Esophagus squamous epithelium (tissue), 5 donors: ENCODE results near the gene ZNF679. TPM values are rescaled to one million over a fixed set of nuclear protein-coding genes. Genes with fewer than 3 reads are reported as not detected.
"Not testable (repeated sequence)": the region's sequence is repeated elsewhere in the genome, so short reads cannot be mapped to it uniquely, and the experiment has no call there.

ENCODE experiments used
- DNase-seq: peaks from one replicate; lab custom pipeline; 2025; lab: John Stamatoyannopoulos, UW
- H3K27ac ChIP-seq, 4 donors: fragments of 200-600 bp; sonication (generic); one replicate each; pipeline ENCODE4 v1.5.1; 2016 to 2019; ENCODE audit warnings: mild to moderate bottlenecking in 1 of 4
- H3K27me3 ChIP-seq, 4 donors: fragments of 200-600 bp; sonication (generic); 1 replicate in 3 of 4; 2 replicates in 1 of 4; pipeline versions ENCODE4 v1.5.1 to v1.6.0; 2017 to 2021; ENCODE audit warnings: antibody characterized with exemption in 1 of 4
- H3K36me3 ChIP-seq, 3 donors: fragments of 200-600 bp; sonication (generic); one replicate each; pipeline ENCODE4 v1.5.1; 2016 to 2019
- H3K4me1 ChIP-seq, 3 donors: fragments of 200-600 bp; sonication (generic); one replicate each; pipeline ENCODE4 v1.5.1; 2017 to 2019
- H3K4me3 ChIP-seq, 4 donors: fragments of 200-600 bp; sonication (generic); 1 replicate in 3 of 4; 2 replicates in 1 of 4; pipeline ENCODE4 v1.5.1; 2016 to 2019; ENCODE audit warnings: mild to moderate bottlenecking in 2 of 4, moderate library complexity in 1 of 4
- H3K9me3 ChIP-seq, 3 donors: fragments of 200-600 bp; sonication (generic); one replicate each; pipeline ENCODE4 v1.5.1; 2016 to 2019
- CTCF ChIP-seq, 6 experiments: fragments of 450-650 bp in 4 of 6; fragments of 200-600 bp in 2 of 6; sonication (generic) in 2 of 6; IDR thresholded peaks; one replicate each; pipeline ENCODE4 v1.5.1; 2016 to 2019; ENCODE audit warnings: antibody characterized with exemption in 6 of 6, mild to moderate bottlenecking in 4 of 6, moderate library complexity in 4 of 6
- POLR2A ChIP-seq, 4 donors: fragments of 450-650 bp; IDR thresholded peaks; one replicate each; pipeline ENCODE4 v1.6.1; 2017; ENCODE audit warnings: antibody characterized with exemption in 4 of 4, mild to moderate bottlenecking in 4 of 4, moderate library complexity in 3 of 4
- WGBS, 2 donors: methylation state at CpG; one replicate each; pipeline ENCODE4 v1.1.5; 2018; 5-methylcytosine and 5-hydroxymethylcytosine counted together
- intact Hi-C: fragments of 100-400 bp; cut with DNase I; formaldehyde crosslinking; loops from one replicate; pipeline ENCODE4 v1.15.0; 2022
- total RNA-seq, 4 donors: library from RNA; depleted of rRNA; stranded (reverse); fragments of >200 nt; gene quantifications; one replicate each; pipeline ENCODE4 v1.1.0, GENCODE V29; 2016
- donor health status: DM: yes; HTN: yes; CAD: no.

Gene ZNF679
- total RNA-seq, 4 donors from 2014 or later = not detected

GRCh38 chr7:64206903-64207302 is 21.4 kb upstream of the ZNF679 start, which contains the start of gene ZNF735:
Gene ZNF735 (plus strand): TSS chr7:64207203. CDS start chr7:64207203, 0 bp downstream.
- intact Hi-C loops = no loop called here
- H3K27me3 ChIP-seq = no peaks in the 10 kb centered on the region
- H3K9me3 ChIP-seq = peaks cover 0 to 32% (median 10%) of the 10 kb centered on the region in 3 donors
- DNase-seq = no peak
- no peak within 1 kb of the TSS for H3K27ac ChIP-seq
- WGBS, 2 donors = 84 to 91% methylated on average over 10 to 13 of the region's 13 CpGs
- H3K36me3 ChIP-seq = no peaks in the 10 kb centered on the region
- H3K4me3 ChIP-seq = no peak within 1 kb of the TSS
- TF ChIP-seq POLR2A (IDR thresholded peaks at IDR 0.05) (no peak), CTCF (IDR thresholded peaks at IDR 0.05) (no peak)
- no peaks in the 10 kb centered on the region for H3K4me1 ChIP-seq

- H3K4me3 ChIP-seq, DNase-seq, intact Hi-C loops, H3K36me3 ChIP-seq, H3K27me3 ChIP-seq, H3K4me1 ChIP-seq, H3K27ac ChIP-seq: not testable (repeated sequence)
- peaks cover 0 to 62% (median 38%) of the 10 kb centered on the region in 3 donors for H3K9me3 ChIP-seq
- 59 to 79% methylated on average over 5 of the region's 5 CpGs for WGBS, 2 donors
Measured at GRCh38 chr7:64219710-64220298, 8.5 kb upstream of the ZNF679 start.

GRCh38 chr7:64223366-64223765 is 4.9 kb upstream of the ZNF679 start:
- WGBS, 2 donors = 8% methylated on average over 2 of the region's 2 CpGs; no CpG with 5 or more reads in 1 of the 2 donors
- peaks cover 0 to 74% (median 32%) of the 10 kb centered on the region in 3 donors for H3K9me3 ChIP-seq
- intact Hi-C loops = no loop called here

GRCh38 chr7:64266341-64266919 is 38.2 kb downstream of the ZNF679 start:
- Histone ChIP-seq H3K9me3 (peaks cover 0 to 42% (median 32%) of the 10 kb centered on the region in 3 donors), H3K27ac (no peak overlapping the region), H3K36me3 (no peaks in the 10 kb centered on the region), H3K4me3 (no peak overlapping the region), H3K27me3 (no peaks in the 10 kb centered on the region), H3K4me1 (no peaks in the 10 kb centered on the region)
- 71 to 93% methylated on average over 1 of the region's 1 CpG for WGBS, 2 donors
- TF ChIP-seq POLR2A (IDR thresholded peaks at IDR 0.05) (no peak), CTCF (IDR thresholded peaks at IDR 0.05) (no peak)
- DNase-seq = no peak
- intact Hi-C loops = no loop called here

More at GRCh38 chr7:64223366-64223765, 4.9 kb upstream of the ZNF679 start:
- Histone ChIP-seq H3K27ac (no peak overlapping the region), H3K4me3 (no peak overlapping the region), H3K27me3 (no peaks in the 10 kb centered on the region), H3K4me1 (no peaks in the 10 kb centered on the region), H3K36me3 (no peaks in the 10 kb centered on the region)
- no peak for DNase-seq
- no peak for TF ChIP-seq POLR2A (IDR thresholded peaks at IDR 0.05)
- TF ChIP-seq CTCF (IDR thresholded peaks at IDR 0.05) = no peak

GRCh38 chr7:64277630-64278029 is 49.4 kb downstream of the ZNF679 start:
- H3K4me3 ChIP-seq = no peak overlapping the region
- intact Hi-C loops = no loop called here
- H3K27ac ChIP-seq = no peak overlapping the region
- H3K27me3 ChIP-seq = no peaks in the 10 kb centered on the region
- WGBS, 2 donors = 29 to 52% methylated on average over 2 of the region's 2 CpGs
- no peak for DNase-seq
- H3K36me3 ChIP-seq = no peaks in the 10 kb centered on the region
- H3K4me1 ChIP-seq = no peaks in the 10 kb centered on the region
- peaks cover 0 to 11% (median 0%) of the 10 kb centered on the region in 3 donors for H3K9me3 ChIP-seq
- TF ChIP-seq CTCF (IDR thresholded peaks at IDR 0.05) = no peak
